Measurements from ENCODE around the gene PPFIA1.
"Not testable (repeated sequence)": the region's sequence is repeated elsewhere in the genome, so short reads cannot be mapped to it uniquely, and the experiment has no call there.

The PPFIA1 gene

GRCh38 chr11:70407814-70408213 lies 137.3 kb downstream of the PPFIA1 start:
- in situ Hi-C loops (cut with HindIII; ENCODE audit: low sequenced_read_pairs): no loop called here

GRCh38 chr11:70408326-70408725 lies 137.8 kb downstream of the PPFIA1 start:
- in situ Hi-C loops (cut with HindIII; ENCODE audit: low sequenced_read_pairs): not testable (repeated sequence)

DNA sequence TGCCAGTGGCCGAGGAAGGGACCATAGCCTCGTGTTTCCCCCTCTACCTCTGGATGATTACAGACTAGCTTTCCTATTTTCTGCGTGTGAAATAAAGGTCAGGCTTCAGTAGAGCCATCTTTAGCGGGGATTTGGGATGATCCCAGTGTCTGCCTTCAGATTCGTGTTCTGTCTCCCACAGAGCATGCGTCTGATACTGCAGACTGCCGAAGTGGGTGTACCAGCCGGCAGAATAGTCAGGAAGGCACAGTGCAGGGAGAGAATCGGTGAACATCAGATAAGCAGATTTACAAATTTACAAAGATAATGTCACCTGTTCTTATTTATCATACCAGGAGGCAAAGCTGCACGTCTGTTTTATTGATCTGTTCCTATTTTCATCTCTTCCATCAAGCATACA lies 138.9 kb downstream of the PPFIA1 start:
- in situ Hi-C loops (cut with HindIII; ENCODE audit: low sequenced_read_pairs): no loop called here

DNA sequence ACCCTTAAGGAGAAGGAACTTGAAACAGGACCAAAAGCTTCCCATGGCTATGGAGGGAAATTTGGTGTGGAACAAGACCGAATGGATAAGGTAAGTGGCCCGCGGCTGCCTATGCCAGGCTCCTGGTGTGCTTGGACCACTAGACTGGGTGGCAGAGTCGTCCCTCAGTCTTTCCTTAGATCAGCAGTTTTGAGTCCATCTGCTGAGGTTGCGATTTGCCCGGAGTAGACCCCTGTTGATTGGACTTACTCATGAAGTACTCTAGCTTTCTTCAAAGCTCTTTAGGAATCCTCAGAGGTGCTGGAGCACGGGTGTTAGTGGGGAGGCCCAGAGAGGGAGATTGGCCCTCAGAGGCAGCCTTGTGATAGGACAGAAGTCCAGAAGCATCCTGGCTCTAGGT lies 139.4 kb downstream of the PPFIA1 start:
- in situ Hi-C loops (cut with HindIII; ENCODE audit: low sequenced_read_pairs): no loop called here

DNA sequence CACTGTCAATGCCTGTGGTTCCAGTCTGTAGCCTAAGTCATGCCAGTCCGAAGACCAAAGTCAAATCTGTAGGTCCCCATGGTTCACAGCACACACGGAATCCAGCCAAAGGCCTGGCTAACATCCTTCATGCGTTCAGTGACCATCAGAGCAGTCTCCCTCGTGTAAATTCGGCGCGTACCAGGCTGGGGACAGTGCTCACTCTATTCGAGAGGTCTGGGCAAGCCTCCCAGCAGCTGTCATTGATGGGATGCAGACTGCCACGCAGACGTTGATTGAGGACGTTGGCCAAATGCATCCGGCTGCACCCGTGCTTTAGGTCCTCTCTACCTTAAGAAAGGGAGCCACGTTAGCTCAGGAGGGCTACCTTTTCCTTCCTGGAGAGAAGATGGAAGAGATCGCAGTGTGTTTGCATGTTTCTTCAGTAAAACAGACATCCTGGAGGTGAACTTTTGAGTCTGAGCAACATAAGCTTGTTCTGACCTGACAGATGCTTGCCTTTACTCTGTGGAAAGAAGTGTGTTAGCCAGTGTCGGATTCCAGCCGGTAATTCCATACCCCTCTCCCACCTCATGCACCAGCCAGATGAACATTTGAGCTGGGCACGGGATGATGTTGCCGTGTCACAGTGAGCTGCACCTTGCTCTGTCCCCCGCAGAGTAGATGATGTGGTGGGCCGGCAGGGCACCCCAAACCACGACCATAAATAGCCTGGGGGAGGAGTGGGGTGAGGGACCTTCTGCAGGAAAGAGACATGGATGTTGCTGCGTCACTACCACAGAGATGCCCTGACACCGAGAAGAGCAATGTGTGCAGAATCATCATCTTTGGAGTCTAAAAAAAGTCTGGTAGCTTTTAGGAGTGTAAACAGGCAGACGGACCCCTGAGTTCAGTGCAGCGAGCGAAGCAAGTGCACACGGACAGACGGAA lies 140.1 kb downstream of the PPFIA1 start:
- in situ Hi-C loops (cut with HindIII; ENCODE audit: low sequenced_read_pairs): no loop called here

GRCh38 chr11:70411713-70412452 lies 141.4 kb downstream of the PPFIA1 start:
- in situ Hi-C loops (cut with HindIII; ENCODE audit: low sequenced_read_pairs): no loop called here

DNA sequence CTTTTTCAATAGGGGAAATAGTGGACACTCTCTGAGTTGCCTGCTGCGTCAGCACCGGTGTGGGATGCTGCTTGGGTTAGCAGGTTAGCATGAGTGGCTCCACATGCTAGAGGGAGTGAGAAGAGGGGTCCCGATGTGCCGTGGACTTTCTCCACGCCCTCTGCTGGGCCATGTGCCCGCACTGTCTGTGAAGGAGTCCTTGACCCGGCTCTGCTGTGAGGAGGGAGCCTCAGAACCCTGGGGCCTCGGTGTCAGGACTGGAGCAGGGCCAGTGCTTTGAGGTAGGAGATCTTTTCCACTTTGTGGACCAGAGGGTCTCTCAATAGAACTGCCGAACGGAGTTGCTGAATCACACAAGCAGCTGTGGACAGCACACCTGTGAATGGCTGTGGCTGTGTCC lies 142.7 kb downstream of the PPFIA1 start:
- in situ Hi-C loops (cut with HindIII; ENCODE audit: low sequenced_read_pairs): no loop called here

GRCh38 chr11:70414341-70415100 lies 144.0 kb downstream of the PPFIA1 start:
- in situ Hi-C loops (cut with HindIII; ENCODE audit: low sequenced_read_pairs): loop anchor here (5.0 kb wide), 1 partner anchor 82 kb away; no protein-coding TSS in a partner anchor

DNA sequence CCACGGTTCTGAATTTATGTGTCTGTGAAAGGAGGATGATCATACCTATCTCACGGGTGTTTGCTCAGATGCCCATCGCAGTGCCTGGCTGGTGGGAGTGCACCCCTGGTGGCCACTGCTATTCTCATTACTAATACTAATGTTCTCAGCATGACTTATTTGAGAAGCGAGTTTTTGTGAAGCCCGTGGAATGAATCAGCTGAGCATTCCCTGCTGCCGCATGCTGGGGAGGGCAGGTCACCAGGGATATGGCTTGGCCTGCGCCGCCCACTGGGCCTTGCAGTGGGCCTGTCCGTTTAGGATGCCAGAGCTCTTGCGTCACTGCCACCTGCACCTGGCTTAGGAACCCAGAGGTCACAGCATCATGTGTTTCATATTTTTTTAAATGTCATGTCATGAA lies 144.7 kb downstream of the PPFIA1 start:
- in situ Hi-C loops (cut with HindIII; ENCODE audit: low sequenced_read_pairs): loop anchor here (5.0 kb wide), 1 partner anchor 83 kb away; no protein-coding TSS in a partner anchor

DNA sequence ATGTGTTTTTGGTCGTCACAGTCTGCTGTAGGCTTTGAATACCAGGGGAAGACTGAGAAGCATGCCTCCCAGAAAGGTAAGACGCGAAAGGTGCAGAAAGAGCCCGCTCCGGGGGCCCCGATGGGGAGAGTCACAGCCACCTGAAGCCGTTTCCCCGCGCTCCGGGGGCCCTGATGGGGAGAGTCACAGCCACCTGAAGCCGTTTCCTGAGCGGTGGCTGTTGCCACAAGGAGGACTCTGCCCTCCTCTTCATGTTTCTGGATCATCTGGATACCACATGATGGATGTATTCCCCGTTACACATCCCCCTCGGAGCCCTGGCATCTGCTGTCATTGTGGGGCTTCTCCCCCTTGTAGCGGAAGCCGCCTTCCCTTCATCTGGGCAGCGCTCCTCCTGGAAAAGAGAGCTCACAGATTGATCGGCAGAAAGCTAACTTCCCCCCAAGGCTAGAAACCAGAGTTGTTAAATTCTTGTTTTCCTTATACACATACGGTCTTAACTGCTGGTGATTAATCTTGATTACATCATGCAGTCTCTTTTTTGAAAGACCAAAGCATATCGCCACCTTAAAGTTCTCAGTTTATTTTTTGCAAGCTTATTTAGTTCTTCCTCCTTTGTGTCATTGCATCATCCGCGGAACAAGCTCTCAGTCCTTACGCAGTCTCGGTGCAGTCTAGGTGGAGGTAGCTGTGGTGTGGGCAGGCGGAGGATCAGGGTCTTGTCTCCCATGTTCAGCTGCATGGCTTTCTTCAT lies 145.3 kb downstream of the PPFIA1 start:
- in situ Hi-C loops (cut with HindIII; ENCODE audit: low sequenced_read_pairs): loop anchor here (5.0 kb wide), 1 partner anchor 84 kb away; no protein-coding TSS in a partner anchor

- in situ Hi-C loops (cut with HindIII; ENCODE audit: low sequenced_read_pairs): loop anchor here (5.0 kb wide), 1 partner anchor 85 kb away; no protein-coding TSS in a partner anchor
Observed at GRCh38 chr11:70416881-70417280, 146.4 kb downstream of the PPFIA1 start.

DNA sequence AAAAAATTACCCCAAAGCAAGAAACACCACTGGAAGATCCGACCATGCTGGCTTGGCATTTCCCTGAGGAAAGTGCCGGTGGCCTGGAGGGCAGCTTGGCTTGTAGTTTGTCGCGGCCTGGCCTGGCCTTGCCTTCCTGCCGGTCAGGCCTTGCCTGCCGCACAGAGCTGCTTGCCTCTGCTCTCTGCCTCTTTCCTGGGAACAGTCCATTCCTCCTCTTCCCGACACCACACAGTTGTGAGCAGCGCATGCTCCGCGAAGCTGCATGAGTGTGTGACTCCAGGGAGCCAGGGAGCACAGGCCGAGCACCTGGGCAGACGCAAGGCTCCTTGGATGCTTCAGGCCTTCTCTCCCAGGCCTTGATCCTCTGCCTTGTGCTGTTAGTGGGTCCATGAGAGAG lies 147.6 kb downstream of the PPFIA1 start:
- in situ Hi-C loops (cut with HindIII; ENCODE audit: low sequenced_read_pairs): loop anchor here (5.0 kb wide), 1 partner anchor 86 kb away; no protein-coding TSS in a partner anchor

DNA sequence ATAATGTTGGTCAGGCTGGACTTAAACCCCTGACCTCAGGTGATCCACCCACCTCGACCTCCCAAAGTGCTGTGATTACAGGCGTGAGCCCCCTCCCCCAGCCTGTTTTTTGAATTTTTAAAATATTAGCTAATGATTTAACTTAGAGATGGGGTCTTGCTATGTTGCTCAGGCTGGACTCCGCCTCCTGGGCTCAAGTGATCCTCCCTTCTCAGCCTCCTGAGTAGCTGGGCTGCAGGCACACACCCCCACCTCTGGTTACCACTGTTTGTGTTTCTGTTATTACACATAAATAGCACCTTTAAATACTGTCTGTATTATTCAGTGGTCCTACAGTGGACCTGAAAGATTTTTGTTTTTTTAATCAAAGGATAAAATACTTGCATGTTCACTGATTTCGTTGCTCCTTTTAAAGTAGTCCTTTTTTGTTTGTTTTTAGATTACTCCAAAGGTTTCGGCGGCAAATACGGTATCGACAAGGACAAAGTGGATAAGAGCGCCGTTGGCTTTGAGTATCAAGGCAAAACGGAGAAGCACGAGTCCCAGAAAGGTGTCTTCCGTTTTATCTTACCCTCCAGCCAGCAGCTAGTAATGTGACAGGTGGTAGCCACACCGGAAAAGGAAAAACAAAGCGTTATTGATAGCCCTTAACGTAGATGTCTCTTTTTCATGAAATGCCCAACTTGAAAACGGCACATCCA lies 149.0 kb downstream of the PPFIA1 start:
- in situ Hi-C loops (cut with HindIII; ENCODE audit: low sequenced_read_pairs): loop anchor here (5.0 kb wide), 1 partner anchor 87 kb away; no protein-coding TSS in a partner anchor

DNA sequence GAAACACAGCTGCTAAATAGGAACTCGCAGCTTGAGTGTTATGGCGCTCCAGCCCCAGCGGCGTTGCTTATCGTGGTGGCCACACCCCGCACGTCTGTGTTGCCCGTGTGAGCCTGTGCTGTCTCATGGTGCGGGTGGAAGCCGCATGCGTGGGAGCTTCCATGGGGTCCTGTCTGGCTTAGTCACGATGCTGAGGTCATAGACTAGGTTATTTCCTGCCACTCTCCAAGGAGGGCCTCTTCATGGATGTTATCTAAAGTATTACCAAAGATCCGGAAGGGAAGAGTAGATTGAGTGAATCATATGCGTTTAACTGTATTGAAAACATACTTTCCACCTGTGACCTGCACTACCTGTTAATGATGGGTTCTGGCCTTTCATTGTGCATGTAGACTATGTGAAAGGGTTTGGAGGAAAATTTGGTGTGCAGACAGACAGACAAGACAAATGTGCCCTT lies 149.5 kb downstream of the PPFIA1 start:
- in situ Hi-C loops (cut with HindIII; ENCODE audit: low sequenced_read_pairs): no loop called here

GRCh38 chr11:70420496-70420895 lies 150.0 kb downstream of the PPFIA1 start:
- in situ Hi-C loops (cut with HindIII; ENCODE audit: low sequenced_read_pairs): no loop called here

DNA sequence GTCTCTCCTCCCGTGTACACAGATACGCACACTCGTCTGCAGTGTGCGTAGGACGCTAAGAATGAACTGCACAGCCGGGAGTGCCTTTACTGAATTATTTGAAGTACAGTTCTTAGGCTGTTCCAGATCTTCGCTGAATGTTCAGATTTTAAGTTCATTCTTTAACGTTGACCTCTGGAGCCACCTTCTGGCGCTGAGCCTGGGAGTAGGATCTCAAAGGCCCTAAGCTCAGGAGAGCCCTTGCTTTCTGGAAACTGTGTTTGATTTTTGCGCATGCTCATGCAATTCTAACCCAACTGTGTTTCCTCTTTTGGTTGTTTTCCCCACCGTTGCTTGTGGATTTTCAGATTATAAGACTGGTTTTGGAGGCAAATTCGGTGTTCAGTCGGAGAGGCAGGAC lies 150.6 kb downstream of the PPFIA1 start:
- in situ Hi-C loops (cut with HindIII; ENCODE audit: low sequenced_read_pairs): no loop called here

GRCh38 chr11:70422692-70423522 lies 152.4 kb downstream of the PPFIA1 start:
- in situ Hi-C loops (cut with HindIII; ENCODE audit: low sequenced_read_pairs): no loop called here
